ENCODE results near the gene GMDS.

GRCh38 chr6:2110504-2110903 lies 134.9 kb downstream of the GMDS start:
- TF ChIP-seq POLR2A (IDR thresholded peaks at IDR 0.05) (no peak), CTCF (IDR thresholded peaks at IDR 0.05) (no peak)

All from heart left ventricle (tissue), 13 donors.